HCT116 (cell line): Measurements from ENCODE around the gene TIAM2. TPM values are rescaled to one million over a fixed set of nuclear protein-coding genes. Genes with fewer than 3 reads are reported as not detected.

Experiments used
- ATAC-seq: fragments of 200-7000 bp; cut with Tn5 transposase; 2 replicates; pipeline ENCODE4 v1.9.1; 2020; ENCODE audit warnings: mild to moderate bottlenecking, moderate library complexity
- BruUV-seq: library from RNA; stranded (reverse); fragments of 400-500 nt; replicated peaks from 2 replicates; lab custom pipeline; 2021; lab: Mats Ljungman, UMichigan
- CTCF ChIA-PET: fragments of 300-600 bp; sonication (Branson Sonifier 250); formaldehyde crosslinking; loops from one replicate; lab custom pipeline; 2021; ENCODE audit warnings: antibody characterized with exemption; lab: Charles Lee
- POLR2A ChIA-PET: fragments of 300-600, 350-600 bp; sonication (Branson Sonifier 250); formaldehyde crosslinking; loops from one replicate; lab custom pipeline; 2021; ENCODE audit warnings: antibody characterized with exemption; lab: Charles Lee
- RAD21 ChIA-PET, 2 experiments: fragments of 300-600 bp; sonication (Branson Sonifier 250); formaldehyde crosslinking; loops; one replicate each; lab custom pipeline; 2023; ENCODE audit warnings: low total read pairs in 2 of 2; ENCODE audit not compliant: uncharacterized antibody in 2 of 2, unreplicated experiment in 2 of 2, low non-redundant PET in 1 of 2; lab: Charles Lee
- DNase-seq: peaks from one replicate; pipeline ENCODE4 v3.0.0-alpha.2; 2010; ENCODE audit warnings: low read depth, low spot score
- H2AFZ ChIP-seq: fragments of 200-600 bp; shearing (Covaris generic), sonication (generic); 2 replicates; pipeline ENCODE4 v1.6.1; 2017; ENCODE audit warnings: low read depth, mixed run types, mixed read lengths, antibody characterized with exemption, low read length; ENCODE audit not compliant: poor library complexity, severe bottlenecking
- H3K27ac ChIP-seq: 2 replicates; pipeline ENCODE4 v1.5.1; 2012; ENCODE audit warnings: low read depth, low read length
- H3K27me3 ChIP-seq: fragments of 200-600 bp; sonication (generic); 2 replicates; pipeline ENCODE4 v1.6.1; 2016; ENCODE audit warnings: mixed run types, low read length, mixed read lengths; ENCODE audit not compliant: insufficient read depth
- H3K36me3 ChIP-seq, 2 experiments: fragments of 200-500 bp in 1 of 2; fragments of 200-600 bp in 1 of 2; sonication (Bioruptor generic) in 1 of 2; sonication (generic) in 1 of 2; 2 replicates each; pipeline versions ENCODE4 v1.5.1 to v1.6.1; 2014 to 2016; ENCODE audit warnings: low read length in 2 of 2, inconsistent platforms in 1 of 2, mixed read lengths in 1 of 2, mixed run types in 1 of 2; ENCODE audit not compliant: insufficient read depth in 2 of 2, control insufficient read depth in 1 of 2
- H3K4me1 ChIP-seq, 2 experiments: fragments of 200-600 bp in 1 of 2; sonication (generic) in 1 of 2; 2 replicates each; pipeline versions ENCODE4 v1.5.1 to v1.6.1; 2012 to 2017; ENCODE audit warnings: low read length in 2 of 2, inconsistent platforms in 1 of 2, mild to moderate bottlenecking in 1 of 2, mixed read lengths in 1 of 2, mixed run types in 1 of 2, moderate library complexity in 1 of 2; ENCODE audit not compliant: insufficient read depth in 2 of 2, control insufficient read depth in 1 of 2
- H3K4me2 ChIP-seq: fragments of 200-600 bp; sonication (generic); 2 replicates; pipeline ENCODE4 v1.6.1; 2017; ENCODE audit warnings: mixed run types, low read length, mixed read lengths
- H3K4me3 ChIP-seq, 2 experiments: fragments of 200-600 bp in 1 of 2; sonication (generic) in 1 of 2; replicated peaks in 1 of 2; 2 replicates each; pipeline ENCODE4 v1.5.1; 2011 to 2016; ENCODE audit warnings: low read length in 2 of 2, control low read depth in 1 of 2, low read depth in 1 of 2, mild to moderate bottlenecking in 1 of 2, mixed read lengths in 1 of 2, mixed run types in 1 of 2
- H3K79me2 ChIP-seq: fragments of 200-600 bp; sonication (generic); 2 replicates; pipeline ENCODE4 v1.6.1; 2017; ENCODE audit warnings: mild to moderate bottlenecking, mixed run types, low read length, moderate library complexity, mixed read lengths; ENCODE audit not compliant: insufficient read depth
- H3K9ac ChIP-seq: fragments of 200-600 bp; sonication (generic); 2 replicates; pipeline ENCODE4 v1.6.1; 2016; ENCODE audit warnings: low read length, mixed read lengths
- H3K9me2 ChIP-seq: fragments of 200-600 bp; sonication (generic), shearing (Covaris generic); 2 replicates; pipeline ENCODE4 v1.6.1; 2017; ENCODE audit warnings: mixed run types, mild to moderate bottlenecking, moderate library complexity; ENCODE audit not compliant: insufficient read depth
- H3K9me3 ChIP-seq, 2 experiments: fragments of 200-500 bp in 1 of 2; fragments of 200-600 bp in 1 of 2; sonication (Bioruptor generic) in 1 of 2; sonication (generic) in 1 of 2; 2 replicates each; pipeline ENCODE4 v1.6.1; 2014 to 2017; ENCODE audit warnings: low read length in 2 of 2, mixed read lengths in 2 of 2, inconsistent platforms in 1 of 2, low read depth in 1 of 2, mild to moderate bottlenecking in 1 of 2, mixed run types in 1 of 2, moderate library complexity in 1 of 2; ENCODE audit not compliant: control insufficient read depth in 1 of 2, insufficient read depth in 1 of 2
- H4K20me1 ChIP-seq: fragments of 200-600 bp; sonication (generic), shearing (Covaris generic); 2 replicates; pipeline ENCODE4 v1.6.1; 2017; ENCODE audit warnings: mixed run types, mild to moderate bottlenecking, moderate library complexity; ENCODE audit not compliant: insufficient read depth
- CTCF ChIP-seq, 3 experiments: fragments of 200-600 bp in 1 of 3; sonication (generic) in 1 of 3; IDR thresholded peaks in 2 of 3; conservative IDR thresholded peaks in 1 of 3; 2 replicates each; pipeline ENCODE4 v1.5.1; 2012 to 2017; ENCODE audit warnings: low read depth in 2 of 3, low read length in 2 of 3, antibody characterized with exemption in 1 of 3, borderline replicate concordance in 1 of 3, control low read depth in 1 of 3, mild to moderate bottlenecking in 1 of 3, mixed read lengths in 1 of 3, mixed run types in 1 of 3, moderate library complexity in 1 of 3; ENCODE audit not compliant: insufficient read depth in 1 of 3
- ELF1 ChIP-seq: IDR thresholded peaks from 2 replicates; pipeline ENCODE4 v1.6.1; 2012; ENCODE audit warnings: low read depth, borderline replicate concordance
- EZH2 ChIP-seq: fragments of 200-600 bp; sonication (generic); IDR thresholded peaks from 2 replicates; pipeline ENCODE4 v1.6.1; 2017; ENCODE audit warnings: antibody characterized with exemption, mixed run types
- POLR2AphosphoS5 ChIP-seq: IDR thresholded peaks from 2 replicates; pipeline ENCODE4 v1.6.1; 2011; ENCODE audit warnings: mild to moderate bottlenecking, low read depth, low read length, moderate library complexity
- SRF ChIP-seq: IDR thresholded peaks from 2 replicates; pipeline ENCODE4 v1.6.1; 2012; ENCODE audit warnings: low read depth
- YY1 ChIP-seq: IDR thresholded peaks from 2 replicates; pipeline ENCODE4 v1.6.1; 2011; ENCODE audit warnings: low read length, low read depth, moderate library complexity, mild to moderate bottlenecking; ENCODE audit not compliant: insufficient replicate concordance; ENCODE audit errors: extremely low read depth
- ZBTB33 ChIP-seq: IDR thresholded peaks from 2 replicates; pipeline ENCODE4 v1.6.1; 2011; ENCODE audit warnings: mild to moderate bottlenecking, low read length, moderate library complexity; ENCODE audit not compliant: insufficient replicate concordance; ENCODE audit errors: extremely low read depth
- intact Hi-C: fragments of 100-400 bp; cut with micrococcal nuclease; formaldehyde crosslinking; loops from 2 replicates; pipeline ENCODE4 v1.10.0; 2022
- total RNA-seq: library from RNA; stranded (reverse); gene quantifications from one replicate; pipeline ENCODE4 v1.2.1, GENCODE V29; 2021; ENCODE audit not compliant: unreplicated experiment
- TF ChIP-seq, protein P1 (sequence below): IDR thresholded peaks from 2 replicates; pipeline ENCODE4 v1.6.1; 2012; ENCODE audit warnings: low read depth

TIAM2 gene
- total RNA-seq, 1 experiment from 2014 or later = 9.4 TPM

DNA sequence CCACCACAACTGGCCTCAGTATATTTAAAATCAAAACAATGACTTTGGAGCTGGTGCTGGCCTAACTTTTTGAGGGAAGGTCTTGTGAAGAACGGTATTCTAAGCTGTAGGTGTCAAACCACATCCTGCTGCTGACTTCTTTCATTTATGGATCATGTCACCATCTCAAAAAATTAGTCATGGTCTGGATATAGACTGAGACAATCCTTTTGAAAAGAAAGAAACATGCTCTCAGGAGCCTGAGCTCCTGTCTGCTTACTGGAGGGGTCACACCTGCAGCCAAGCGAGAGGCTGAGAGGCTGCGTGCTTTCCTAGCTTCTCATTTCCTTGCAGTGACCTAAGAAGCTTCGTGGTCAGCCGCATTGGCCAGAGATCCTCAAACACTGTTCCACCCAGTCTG, 55.2 kb downstream of the TIAM2 start:
- RAD21 ChIA-PET = no interaction called here
- TF ChIP-seq POLR2AphosphoS5 (no peak), ELF1 (no peak), CTCF (IDR thresholded peaks at IDR 0.05 in 2 of 3, conservative IDR thresholded peaks at IDR 0.05 in 1 of 3; ENCODE audit: borderline replicate concordance in 1 of 3, insufficient read depth in 1 of 3, low read depth in 2 of 3, low read length in 2 of 3) (no peak), YY1 (no peak), EZH2 (no peak), ZBTB33 (no peak), SRF (no peak)
- TF ChIP-seq, protein P1, sequence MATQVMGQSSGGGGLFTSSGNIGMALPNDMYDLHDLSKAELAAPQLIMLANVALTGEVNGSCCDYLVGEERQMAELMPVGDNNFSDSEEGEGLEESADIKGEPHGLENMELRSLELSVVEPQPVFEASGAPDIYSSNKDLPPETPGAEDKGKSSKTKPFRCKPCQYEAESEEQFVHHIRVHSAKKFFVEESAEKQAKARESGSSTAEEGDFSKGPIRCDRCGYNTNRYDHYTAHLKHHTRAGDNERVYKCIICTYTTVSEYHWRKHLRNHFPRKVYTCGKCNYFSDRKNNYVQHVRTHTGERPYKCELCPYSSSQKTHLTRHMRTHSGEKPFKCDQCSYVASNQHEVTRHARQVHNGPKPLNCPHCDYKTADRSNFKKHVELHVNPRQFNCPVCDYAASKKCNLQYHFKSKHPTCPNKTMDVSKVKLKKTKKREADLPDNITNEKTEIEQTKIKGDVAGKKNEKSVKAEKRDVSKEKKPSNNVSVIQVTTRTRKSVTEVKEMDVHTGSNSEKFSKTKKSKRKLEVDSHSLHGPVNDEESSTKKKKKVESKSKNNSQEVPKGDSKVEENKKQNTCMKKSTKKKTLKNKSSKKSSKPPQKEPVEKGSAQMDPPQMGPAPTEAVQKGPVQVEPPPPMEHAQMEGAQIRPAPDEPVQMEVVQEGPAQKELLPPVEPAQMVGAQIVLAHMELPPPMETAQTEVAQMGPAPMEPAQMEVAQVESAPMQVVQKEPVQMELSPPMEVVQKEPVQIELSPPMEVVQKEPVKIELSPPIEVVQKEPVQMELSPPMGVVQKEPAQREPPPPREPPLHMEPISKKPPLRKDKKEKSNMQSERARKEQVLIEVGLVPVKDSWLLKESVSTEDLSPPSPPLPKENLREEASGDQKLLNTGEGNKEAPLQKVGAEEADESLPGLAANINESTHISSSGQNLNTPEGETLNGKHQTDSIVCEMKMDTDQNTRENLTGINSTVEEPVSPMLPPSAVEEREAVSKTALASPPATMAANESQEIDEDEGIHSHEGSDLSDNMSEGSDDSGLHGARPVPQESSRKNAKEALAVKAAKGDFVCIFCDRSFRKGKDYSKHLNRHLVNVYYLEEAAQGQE = no peak
- no peak for ATAC-seq
- Histone ChIP-seq H2AFZ (no peak overlapping the region), H3K9me2 (no peaks in the 10 kb centered on the region), H3K4me3 (no peak overlapping the region), H3K4me2 (no peak overlapping the region), H3K4me1 (no peaks in the 10 kb centered on the region), H3K79me2 (no peaks in the 10 kb centered on the region), H3K27me3 (no peaks in the 10 kb centered on the region), H3K27ac (no peak overlapping the region), H3K9ac (no peak overlapping the region), H3K9me3 (no peaks in the 10 kb centered on the region), H3K36me3 (no peaks in the 10 kb centered on the region), H4K20me1 (no peaks in the 10 kb centered on the region)
- DNase-seq = no peak
- BruUV-seq = no TSS peak
- intact Hi-C loops = no loop called here
- CTCF ChIA-PET = no interaction called here
- POLR2A ChIA-PET = no interaction called here
